Measurements from ENCODE around the gene IFT81. TPM values are rescaled to one million over a fixed set of nuclear protein-coding genes. Genes with fewer than 3 reads are reported as not detected.

The IFT81 gene
- total RNA-seq, 1 donor: 18.5 TPM

DNA sequence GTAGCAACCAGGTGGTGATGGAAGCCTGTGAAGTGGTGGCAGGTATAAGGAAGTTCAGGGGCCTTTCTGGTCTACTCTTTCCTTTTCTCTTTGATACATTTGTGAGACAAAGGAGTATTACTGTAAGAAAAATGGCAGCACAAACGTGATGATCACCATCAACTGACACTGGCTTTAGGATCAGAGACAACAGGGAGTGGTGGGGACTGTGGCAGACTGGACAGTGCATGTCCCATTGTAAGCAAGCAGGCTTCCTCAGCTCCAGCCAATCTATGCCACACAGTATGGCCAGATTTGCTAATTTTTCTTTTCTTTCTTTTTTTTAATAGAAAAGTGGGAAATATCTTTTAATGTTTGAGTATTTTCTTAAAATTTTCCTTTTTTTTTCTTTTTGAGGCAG lies 19.0 kb upstream of the IFT81 start:
- no peaks in the 10 kb centered on the region for H4K20me1 ChIP-seq (ENCODE audit: insufficient read depth, low read length)
- H3K9me3 ChIP-seq (ENCODE audit: low read depth, low read length): no peaks in the 10 kb centered on the region
- H3K27ac ChIP-seq (ENCODE audit: low read depth, low read length): no peak overlapping the region
- no peaks in the 10 kb centered on the region for H3K36me3 ChIP-seq (ENCODE audit: insufficient read depth, low read length)
- H3K4me3 ChIP-seq (ENCODE audit: insufficient read depth, low read length): no peak overlapping the region
- no peaks in the 10 kb centered on the region for H3K79me2 ChIP-seq (ENCODE audit: insufficient read depth, low read length)
- no peaks in the 10 kb centered on the region for H3K27me3 ChIP-seq (ENCODE audit: insufficient read depth, low read length)
- DNase-seq (ENCODE audit: insufficient read length, low spot score, missing footprints): no peak
- no peak overlapping the region for H3K4me2 ChIP-seq (ENCODE audit: insufficient read depth, low read length)
- H3K4me1 ChIP-seq (ENCODE audit: insufficient read depth, low read length): peaks cover 34% of the 10 kb centered on the region
- peak overlapping the region; percentile 71 for H2AFZ ChIP-seq (ENCODE audit: low read length)
- TF ChIP-seq, protein P1, sequence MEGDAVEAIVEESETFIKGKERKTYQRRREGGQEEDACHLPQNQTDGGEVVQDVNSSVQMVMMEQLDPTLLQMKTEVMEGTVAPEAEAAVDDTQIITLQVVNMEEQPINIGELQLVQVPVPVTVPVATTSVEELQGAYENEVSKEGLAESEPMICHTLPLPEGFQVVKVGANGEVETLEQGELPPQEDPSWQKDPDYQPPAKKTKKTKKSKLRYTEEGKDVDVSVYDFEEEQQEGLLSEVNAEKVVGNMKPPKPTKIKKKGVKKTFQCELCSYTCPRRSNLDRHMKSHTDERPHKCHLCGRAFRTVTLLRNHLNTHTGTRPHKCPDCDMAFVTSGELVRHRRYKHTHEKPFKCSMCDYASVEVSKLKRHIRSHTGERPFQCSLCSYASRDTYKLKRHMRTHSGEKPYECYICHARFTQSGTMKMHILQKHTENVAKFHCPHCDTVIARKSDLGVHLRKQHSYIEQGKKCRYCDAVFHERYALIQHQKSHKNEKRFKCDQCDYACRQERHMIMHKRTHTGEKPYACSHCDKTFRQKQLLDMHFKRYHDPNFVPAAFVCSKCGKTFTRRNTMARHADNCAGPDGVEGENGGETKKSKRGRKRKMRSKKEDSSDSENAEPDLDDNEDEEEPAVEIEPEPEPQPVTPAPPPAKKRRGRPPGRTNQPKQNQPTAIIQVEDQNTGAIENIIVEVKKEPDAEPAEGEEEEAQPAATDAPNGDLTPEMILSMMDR (IDR thresholded peaks at IDR 0.05; ENCODE audit: extremely low read depth, low read depth, low read length): no peak

DNA sequence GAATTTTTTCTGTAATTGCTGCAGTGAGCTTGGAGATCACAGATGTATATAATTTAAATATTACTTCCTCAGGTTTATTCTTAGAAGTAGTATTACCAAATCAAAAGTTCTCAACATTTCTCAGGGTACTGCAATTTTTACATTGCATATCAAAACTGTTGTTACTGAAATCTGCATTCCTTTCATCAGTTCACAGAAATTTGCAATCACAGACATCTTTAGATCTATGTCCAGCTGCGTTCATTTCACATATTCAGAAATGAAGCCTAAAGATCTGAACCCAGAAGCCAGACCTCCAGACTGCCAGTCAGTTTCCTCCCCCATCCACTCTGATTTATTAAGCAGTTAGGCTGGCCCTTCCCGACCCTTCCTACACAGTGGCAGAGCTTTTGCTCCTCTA lies 18.2 kb upstream of the IFT81 start:
- Histone ChIP-seq H3K27ac (ENCODE audit: low read depth, low read length) (no peak overlapping the region), H3K9me3 (ENCODE audit: low read depth, low read length) (no peaks in the 10 kb centered on the region), H3K27me3 (ENCODE audit: insufficient read depth, low read length) (no peaks in the 10 kb centered on the region), H4K20me1 (ENCODE audit: insufficient read depth, low read length) (no peaks in the 10 kb centered on the region), H2AFZ (ENCODE audit: low read length) (peak overlapping the region; percentile 35), H3K4me3 (ENCODE audit: insufficient read depth, low read length) (no peak overlapping the region), H3K36me3 (ENCODE audit: insufficient read depth, low read length) (no peaks in the 10 kb centered on the region), H3K4me2 (ENCODE audit: insufficient read depth, low read length) (no peak overlapping the region), H3K4me1 (ENCODE audit: insufficient read depth, low read length) (peaks cover 31% of the 10 kb centered on the region), H3K79me2 (ENCODE audit: insufficient read depth, low read length) (no peaks in the 10 kb centered on the region)
- TF ChIP-seq, protein P1 (IDR thresholded peaks at IDR 0.05; ENCODE audit: extremely low read depth, low read depth, low read length): no peak
- no peak for DNase-seq (ENCODE audit: insufficient read length, low spot score, missing footprints)

DNA sequence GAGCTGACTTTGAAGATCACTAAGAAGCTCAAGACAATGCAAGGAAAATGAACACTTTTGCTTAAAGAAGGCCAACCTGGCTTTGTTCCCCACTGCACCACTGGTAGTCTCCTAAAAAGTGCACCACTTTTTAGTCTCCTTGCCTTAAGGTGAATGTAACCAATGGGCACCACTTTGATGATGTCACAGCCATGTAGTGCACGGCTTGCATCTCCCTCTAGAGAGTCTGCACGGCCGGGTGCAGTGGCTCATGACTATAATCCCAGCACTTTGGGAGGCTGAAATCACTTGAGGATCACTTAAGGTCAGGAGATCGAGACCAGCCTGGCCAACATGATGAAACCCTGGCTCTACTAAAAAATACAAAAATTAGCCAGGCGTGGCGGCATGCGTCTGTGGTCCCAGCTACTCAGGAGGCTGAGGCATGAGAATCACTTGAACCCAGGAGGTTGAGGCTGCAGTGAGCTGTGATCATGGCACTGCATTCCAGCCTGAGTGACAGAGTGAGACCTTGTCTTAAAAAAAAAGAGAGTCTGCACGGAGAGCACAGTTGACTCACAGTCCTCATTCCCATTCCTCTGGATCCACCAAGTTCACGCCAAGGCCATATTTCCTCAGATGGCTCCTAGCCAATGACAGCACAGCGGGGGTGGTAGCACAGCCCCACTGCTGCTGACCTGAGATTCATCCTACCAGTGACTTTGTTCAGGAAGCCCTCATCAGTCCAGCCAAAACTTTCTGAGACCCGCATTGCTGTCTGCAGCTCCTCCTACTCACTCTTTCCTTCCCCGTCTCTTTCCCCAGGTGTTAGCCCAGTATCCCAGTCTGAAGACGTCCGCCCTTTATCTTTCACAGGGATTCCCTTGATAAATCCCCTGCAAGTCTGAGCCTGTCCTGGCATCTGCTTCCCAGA lies 16.5 kb upstream of the IFT81 start:
- H3K79me2 ChIP-seq (ENCODE audit: insufficient read depth, low read length): no peaks in the 10 kb centered on the region
- peak overlapping the region; percentile 48 for H2AFZ ChIP-seq (ENCODE audit: low read length)
- H3K4me3 ChIP-seq (ENCODE audit: insufficient read depth, low read length): peak overlapping the region; percentile 52
- TF ChIP-seq, protein P1 (IDR thresholded peaks at IDR 0.05; ENCODE audit: extremely low read depth, low read depth, low read length): no peak
- no peaks in the 10 kb centered on the region for H4K20me1 ChIP-seq (ENCODE audit: insufficient read depth, low read length)
- peak; percentile 88 for DNase-seq (ENCODE audit: insufficient read length, low spot score, missing footprints)
- H3K9me3 ChIP-seq (ENCODE audit: low read depth, low read length): no peaks in the 10 kb centered on the region
- peaks cover 31% of the 10 kb centered on the region for H3K4me1 ChIP-seq (ENCODE audit: insufficient read depth, low read length)
- H3K27me3 ChIP-seq (ENCODE audit: insufficient read depth, low read length): no peaks in the 10 kb centered on the region
- H3K36me3 ChIP-seq (ENCODE audit: insufficient read depth, low read length): no peaks in the 10 kb centered on the region
- H3K27ac ChIP-seq (ENCODE audit: low read depth, low read length): peak overlapping the region; percentile 97
- peak overlapping the region; percentile 76 for H3K4me2 ChIP-seq (ENCODE audit: insufficient read depth, low read length)

DNA sequence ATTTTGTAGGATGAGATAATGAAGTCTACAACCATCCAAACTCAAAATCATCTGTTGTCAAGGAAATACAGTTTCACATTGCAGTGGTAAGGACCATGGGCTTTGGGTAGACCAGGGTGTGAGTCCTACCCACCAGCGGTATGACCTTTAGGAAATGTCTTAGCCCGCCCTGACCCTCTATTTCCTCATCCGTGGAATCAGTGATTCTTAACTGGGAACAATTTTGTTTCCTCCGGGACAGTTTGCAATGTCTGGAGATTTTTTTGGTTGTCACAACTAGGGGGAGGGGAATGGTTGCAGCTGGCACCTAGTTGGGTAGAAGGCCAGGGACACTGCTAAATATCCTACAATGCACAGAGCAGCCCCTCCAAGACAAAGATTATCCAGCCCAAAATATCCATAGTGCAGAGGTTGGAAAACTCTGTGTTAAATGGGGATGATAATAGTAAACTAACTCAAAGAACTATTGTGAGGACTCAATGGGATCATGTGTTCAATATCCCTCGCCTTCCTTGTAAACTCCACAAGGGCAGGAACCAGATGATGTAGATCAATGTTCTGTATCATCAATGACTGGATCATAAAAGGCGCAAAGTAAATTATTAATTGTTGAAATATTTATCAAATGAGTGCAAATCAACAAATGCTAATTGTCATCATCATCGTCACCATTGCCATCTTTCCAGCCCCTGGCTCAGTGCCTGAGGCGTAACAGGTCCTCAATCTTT lies 15.7 kb upstream of the IFT81 start:
- TF ChIP-seq, protein P1 (IDR thresholded peaks at IDR 0.05; ENCODE audit: extremely low read depth, low read depth, low read length): no peak
- Histone ChIP-seq H3K79me2 (ENCODE audit: insufficient read depth, low read length) (no peaks in the 10 kb centered on the region), H3K36me3 (ENCODE audit: insufficient read depth, low read length) (no peaks in the 10 kb centered on the region), H3K4me3 (ENCODE audit: insufficient read depth, low read length) (peak overlapping the region; percentile 52), H3K27ac (ENCODE audit: low read depth, low read length) (peak overlapping the region; percentile 97), H3K27me3 (ENCODE audit: insufficient read depth, low read length) (no peaks in the 10 kb centered on the region), H3K4me2 (ENCODE audit: insufficient read depth, low read length) (peak overlapping the region; percentile 76), H4K20me1 (ENCODE audit: insufficient read depth, low read length) (no peaks in the 10 kb centered on the region), H2AFZ (ENCODE audit: low read length) (no peak overlapping the region), H3K9me3 (ENCODE audit: low read depth, low read length) (no peaks in the 10 kb centered on the region), H3K4me1 (ENCODE audit: insufficient read depth, low read length) (peaks cover 31% of the 10 kb centered on the region)
- no peak for DNase-seq (ENCODE audit: insufficient read length, low spot score, missing footprints)
